PC-3 (cell line): ENCODE measurements around the gene EWSR1. TPM values are rescaled to one million over a fixed set of nuclear protein-coding genes. Genes with fewer than 3 reads are reported as not detected.
A peak's percentile ranks its signal among the peaks of the same experiment; 100 is the strongest.

Experiments used
- ATAC-seq: fragments of 200-7000 bp; cut with Tn5 transposase; 2 replicates; pipeline ENCODE4 v1.9.1; 2020; ENCODE audit warnings: mild to moderate bottlenecking, moderate library complexity
- BruUV-seq: library from RNA; stranded (reverse); fragments of 400-500 nt; replicated peaks from 2 replicates; lab custom pipeline; 2021; lab: Mats Ljungman, UMichigan
- CTCF ChIA-PET: fragments of 300-600 bp; sonication (Branson Sonifier 250); formaldehyde crosslinking; loops from one replicate; lab custom pipeline; 2022; ENCODE audit warnings: antibody characterized with exemption; lab: Charles Lee
- POLR2A ChIA-PET: fragments of 300-600 bp; sonication (Branson Sonifier 250); formaldehyde crosslinking; loops from one replicate; lab custom pipeline; 2022; ENCODE audit warnings: antibody characterized with exemption; ENCODE audit not compliant: unreplicated experiment; lab: Charles Lee
- DNase-seq: peaks from one replicate; pipeline ENCODE4 v3.0.0-alpha.2; 2015
- H2AFZ ChIP-seq: fragments of 300-600 bp; sonication (generic); 2 replicates; pipeline ENCODE4 v1.6.0; 2016; ENCODE audit warnings: antibody characterized with exemption, low read length
- H3F3A ChIP-seq: fragments of 300-600 bp; sonication (generic); one replicate; pipeline ENCODE4 v1.6.0; 2017; ENCODE audit warnings: antibody characterized with exemption, low read length, control low read depth, mild to moderate bottlenecking; ENCODE audit not compliant: unreplicated experiment
- H3K27ac ChIP-seq: fragments of 300-600 bp; sonication (generic); 2 replicates; pipeline ENCODE4 v1.5.1; 2016; ENCODE audit warnings: mild to moderate bottlenecking, low read length
- H3K27me3 ChIP-seq: fragments of 300-600 bp; sonication (generic); 2 replicates; pipeline ENCODE4 v1.6.1; 2016; ENCODE audit warnings: low read length, mixed read lengths
- H3K36me3 ChIP-seq: fragments of 300-600 bp; sonication (generic); 2 replicates; pipeline ENCODE4 v1.6.1; 2016; ENCODE audit warnings: low read depth, mixed run types, low read length, mixed read lengths
- H3K4me1 ChIP-seq: fragments of 300-600 bp; sonication (generic); 2 replicates; pipeline ENCODE4 v1.5.1; 2016; ENCODE audit warnings: low read length; ENCODE audit not compliant: insufficient read depth
- H3K4me2 ChIP-seq: fragments of 300-600 bp; sonication (generic); 2 replicates; pipeline ENCODE4 v1.6.0; 2016; ENCODE audit warnings: low read length
- H3K4me3 ChIP-seq: fragments of 300-600 bp; sonication (generic); 2 replicates; pipeline ENCODE4 v1.5.1; 2016; ENCODE audit warnings: mild to moderate bottlenecking, low read length, mixed read lengths
- H3K79me2 ChIP-seq: fragments of 300-600 bp; sonication (generic); 2 replicates; pipeline ENCODE4 v1.6.1; 2017; ENCODE audit warnings: low read length, mixed read lengths
- H3K9ac ChIP-seq: fragments of 300-600 bp; sonication (generic); 2 replicates; pipeline ENCODE4 v1.6.0; 2016; ENCODE audit warnings: mild to moderate bottlenecking, low read length
- H3K9me2 ChIP-seq: fragments of 300-600 bp; sonication (generic); replicated peaks from 2 replicates; pipeline ENCODE4 v1.6.1; 2016; ENCODE audit warnings: mixed run types, low read length, mixed read lengths
- H3K9me3 ChIP-seq: fragments of 300-600 bp; sonication (generic); 2 replicates; pipeline ENCODE4 v1.6.1; 2016; ENCODE audit warnings: low read length, mixed read lengths
- H4K20me1 ChIP-seq: fragments of 300-600 bp; sonication (generic); 2 replicates; pipeline ENCODE4 v1.6.1; 2016; ENCODE audit warnings: low read length, mixed read lengths
- EZH2 ChIP-seq: fragments of 300-600 bp; sonication (generic); IDR thresholded peaks from one replicate; pipeline ENCODE4 v1.6.1; 2017; ENCODE audit warnings: antibody characterized with exemption, mild to moderate bottlenecking, low read length; ENCODE audit not compliant: unreplicated experiment
- EZH2phosphoT487 ChIP-seq: fragments of 300-600 bp; sonication (generic); IDR thresholded peaks from 2 replicates; pipeline ENCODE4 v1.6.1; 2018; ENCODE audit warnings: mild to moderate bottlenecking, antibody characterized with exemption, low read length, borderline replicate concordance
- intact Hi-C: fragments of 100-400 bp; cut with micrococcal nuclease; formaldehyde crosslinking; loops from 2 replicates; pipeline ENCODE4 v1.9.0; 2023
- total RNA-seq: library from RNA; depleted of rRNA; stranded (reverse); fragments of >200 nt; gene quantifications from 2 replicates; pipeline ENCODE4 v1.2.3, GENCODE V29; 2014
- TF ChIP-seq, protein P1 (sequence below): fragments of 300-600 bp; sonication (generic); conservative IDR thresholded peaks from 2 replicates; pipeline ENCODE4 v1.5.1; 2017; ENCODE audit warnings: antibody characterized with exemption, low read depth, mild to moderate bottlenecking, low read length

EWSR1 gene
- total RNA-seq, 1 experiment from 2014 or later, result 288 TPM

DNA sequence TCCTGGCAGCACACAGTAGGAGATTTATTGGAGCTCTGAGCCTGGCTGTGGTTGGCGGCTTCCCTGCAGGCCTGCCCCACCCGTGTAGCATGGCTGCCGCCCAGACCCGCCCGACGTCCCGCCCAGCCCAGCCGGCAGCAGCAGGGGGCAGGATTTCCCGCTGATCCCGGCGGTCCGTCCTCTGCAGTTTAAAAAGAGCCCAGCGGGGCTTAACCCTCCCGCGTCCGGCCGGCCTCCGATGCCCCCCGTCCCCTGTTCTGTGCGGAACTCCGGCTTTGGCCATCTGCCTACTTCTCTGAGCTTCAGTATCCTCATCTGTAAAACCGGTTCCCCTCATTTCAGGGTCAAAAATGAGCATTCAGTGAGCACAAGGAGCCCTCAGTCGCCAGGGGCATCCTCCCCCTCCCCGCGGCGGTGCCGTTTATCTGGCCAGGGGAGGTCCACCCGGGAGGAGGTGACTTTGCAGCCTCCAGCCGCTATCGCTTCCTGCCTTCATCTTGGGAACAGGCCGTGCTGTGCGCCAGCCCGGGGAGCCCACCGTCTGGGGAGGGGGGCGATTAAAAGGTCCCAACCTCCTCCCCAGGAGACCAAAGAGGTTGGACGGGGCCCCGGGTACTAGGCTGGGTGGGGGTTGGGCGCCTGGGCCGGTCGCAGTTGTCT, 38.2 kb downstream of the EWSR1 start, which contains the start of gene GAS2L1:
Gene GAS2L1 (plus strand): TSS at position 476 of the 660 bp plus-strand sequence. CDS start 1,456 bp downstream, outside the sequence.
- Histone ChIP-seq H3F3A (no peaks in the 10 kb centered on the region), H3K4me3 (peak within 1 kb of the TSS; percentile 79), H3K9ac (peak within 1 kb of the TSS; percentile 89), H2AFZ (peak within 1 kb of the TSS; percentile 86), H3K27me3 (no peaks in the 10 kb centered on the region), H3K79me2 (peaks cover 32% of the 10 kb centered on the region), H4K20me1 (no peaks in the 10 kb centered on the region), H3K27ac (peak within 1 kb of the TSS; percentile 97), H3K9me2 (no peaks in the 10 kb centered on the region), H3K9me3 (no peaks in the 10 kb centered on the region), H3K4me2 (peak within 1 kb of the TSS; percentile 89), H3K4me1 (peaks cover 36% of the 10 kb centered on the region), H3K36me3 (no peaks in the 10 kb centered on the region)
- no peak for TF ChIP-seq EZH2
- TF ChIP-seq, protein P1, sequence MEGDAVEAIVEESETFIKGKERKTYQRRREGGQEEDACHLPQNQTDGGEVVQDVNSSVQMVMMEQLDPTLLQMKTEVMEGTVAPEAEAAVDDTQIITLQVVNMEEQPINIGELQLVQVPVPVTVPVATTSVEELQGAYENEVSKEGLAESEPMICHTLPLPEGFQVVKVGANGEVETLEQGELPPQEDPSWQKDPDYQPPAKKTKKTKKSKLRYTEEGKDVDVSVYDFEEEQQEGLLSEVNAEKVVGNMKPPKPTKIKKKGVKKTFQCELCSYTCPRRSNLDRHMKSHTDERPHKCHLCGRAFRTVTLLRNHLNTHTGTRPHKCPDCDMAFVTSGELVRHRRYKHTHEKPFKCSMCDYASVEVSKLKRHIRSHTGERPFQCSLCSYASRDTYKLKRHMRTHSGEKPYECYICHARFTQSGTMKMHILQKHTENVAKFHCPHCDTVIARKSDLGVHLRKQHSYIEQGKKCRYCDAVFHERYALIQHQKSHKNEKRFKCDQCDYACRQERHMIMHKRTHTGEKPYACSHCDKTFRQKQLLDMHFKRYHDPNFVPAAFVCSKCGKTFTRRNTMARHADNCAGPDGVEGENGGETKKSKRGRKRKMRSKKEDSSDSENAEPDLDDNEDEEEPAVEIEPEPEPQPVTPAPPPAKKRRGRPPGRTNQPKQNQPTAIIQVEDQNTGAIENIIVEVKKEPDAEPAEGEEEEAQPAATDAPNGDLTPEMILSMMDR, result peak; percentile 49; the same call in 1 of the 2 replicates
- TF ChIP-seq EZH2phosphoT487, result no peak
- intact Hi-C loops, result loop anchor here (2.0 to 5.0 kb wide), 2 partner anchors 38 to 41 kb away; partner anchors contain the start of gene EWSR1
- POLR2A ChIA-PET, result interaction anchor here (0.5 to 0.6 kb wide), 3 partner anchors 25 to 66 kb away, joined by 3 to 13 read pairs (median 4); no protein-coding TSS in a partner anchor
- DNase-seq (peak; percentile 70), ATAC-seq (peak; percentile 53)
- no TSS peak for BruUV-seq
- CTCF ChIA-PET, result interaction anchor here (0.6 to 1.0 kb wide), 2 partner anchors 42 to 218 kb away, joined by 3 to 4 read pairs; no protein-coding TSS in a partner anchor

DNA sequence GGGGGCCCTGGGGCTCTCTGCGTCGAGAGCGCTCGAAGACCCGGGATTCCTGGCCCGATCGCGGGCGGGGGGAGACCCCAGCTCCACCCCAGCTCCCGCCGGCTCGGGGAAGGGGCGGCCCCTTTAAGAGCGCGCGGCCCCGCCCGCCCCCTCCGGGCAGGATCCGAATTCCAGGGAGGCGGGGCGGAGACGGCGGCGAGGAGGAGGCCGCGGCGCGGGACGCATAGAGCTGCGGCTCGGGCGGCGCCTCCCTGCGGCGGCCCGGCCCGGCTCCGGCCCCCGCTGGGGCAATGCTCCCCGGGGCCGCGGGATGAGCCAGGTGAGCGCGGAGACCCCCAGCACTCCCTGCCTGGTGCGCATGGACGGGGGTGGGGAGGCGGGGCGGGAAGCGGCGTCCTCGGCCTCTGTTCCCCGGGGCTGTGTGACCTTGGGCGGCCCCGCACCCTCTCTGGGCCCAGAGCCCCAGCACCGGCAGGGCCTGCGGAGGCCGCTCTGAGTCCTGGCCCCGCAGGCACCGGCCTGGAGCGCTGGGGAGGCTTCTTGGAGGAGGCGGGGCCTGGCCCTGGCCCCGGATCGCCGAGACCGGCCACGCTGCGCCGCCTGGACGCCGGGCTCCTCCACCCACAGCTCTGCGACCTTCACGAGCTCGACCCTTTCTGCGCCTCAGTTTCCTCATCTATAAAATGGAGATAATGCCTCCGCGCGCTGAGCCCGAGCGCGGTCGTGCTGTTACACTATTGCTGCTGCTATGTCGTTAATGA, 38.9 kb downstream of the EWSR1 start:
- Histone ChIP-seq H3K4me3 (peak overlapping the region; percentile 79), H3K9ac (peak overlapping the region; percentile 89)
- ATAC-seq, result peak; percentile 44

More for the DNA sequence above, 38.9 kb downstream of the EWSR1 start:
- Histone ChIP-seq H3F3A (no peaks in the 10 kb centered on the region), H4K20me1 (no peaks in the 10 kb centered on the region), H2AFZ (peak overlapping the region; percentile 86), H3K79me2 (peaks cover 32% of the 10 kb centered on the region), H3K4me2 (peak overlapping the region; percentile 89), H3K9me3 (no peaks in the 10 kb centered on the region), H3K27ac (peak overlapping the region; percentile 97), H3K4me1 (peaks cover 37% of the 10 kb centered on the region), H3K27me3 (no peaks in the 10 kb centered on the region), H3K36me3 (no peaks in the 10 kb centered on the region), H3K9me2 (no peaks in the 10 kb centered on the region)
- BruUV-seq, result no TSS peak
- TF ChIP-seq, protein P1, result no peak
- TF ChIP-seq EZH2, result no peak
- no peak for TF ChIP-seq EZH2phosphoT487
- DNase-seq, result peak; percentile 80
- ChIA-PET CTCF (interaction anchor here (1.0 kb wide), 1 partner anchor 217 kb away, joined by 3 read pairs; no protein-coding TSS in a partner anchor), POLR2A (interaction anchor here (0.5 to 0.6 kb wide), 3 partner anchors 26 to 65 kb away, joined by 3 to 13 read pairs (median 4); no protein-coding TSS in a partner anchor)
- intact Hi-C loops, result loop anchor here (2.0 to 5.0 kb wide), 2 partner anchors 38 to 40 kb away; partner anchors contain the start of gene EWSR1
